Measurements from ENCODE around the gene LARGE1. TPM values are rescaled to one million over a fixed set of nuclear protein-coding genes. Genes with fewer than 3 reads are reported as not detected.

LARGE1 gene
- total and polyA plus RNA-seq, 2 experiments from 2014 or later, result 21.2 to 23.6 TPM

- Histone ChIP-seq H3K79me2 (no peaks in the 10 kb centered on the region), H3K4me1 (ENCODE audit: insufficient read depth) (peaks cover 22% of the 10 kb centered on the region), H3K36me3 (replicated peaks; ENCODE audit: insufficient read depth, low read depth) (no peaks in the 10 kb centered on the region), H4K20me1 (ENCODE audit: insufficient read depth, poor library complexity, severe bottlenecking) (no peaks in the 10 kb centered on the region), H3K27ac (peak overlapping the region; percentile 72), H3K4me3 (no peak overlapping the region), H3K9me2 (replicated peaks; ENCODE audit: insufficient read depth) (no peaks in the 10 kb centered on the region), H2AFZ (no peak overlapping the region), H3K27me3 (no peaks in the 10 kb centered on the region), H3K4me2 (no peak overlapping the region), H3K9me3 (ENCODE audit: low read depth) (no peaks in the 10 kb centered on the region)
- TF ChIP-seq EZH2 (IDR thresholded peaks at IDR 0.05; ENCODE audit: borderline replicate concordance) (no peak), EZH2phosphoT487 (IDR thresholded peaks at IDR 0.05; ENCODE audit: low read depth, severe bottlenecking, unreplicated experiment) (no peak), CTCF (IDR thresholded peaks at IDR 0.05; ENCODE audit: poor library complexity) (no peak)
- DNase-seq (ENCODE audit: low spot score), result peak; percentile 34
- WGBS (ENCODE audit: low lambda C conversion rate, missing lambda C conversion rate), result 87% methylated on average over 10 of the region's 10 CpGs
Observed at GRCh38 chr22:33337524-33337923, 582.8 kb downstream of the LARGE1 start.

- Histone ChIP-seq H3K27ac (peak overlapping the region; percentile 77), H3K27me3 (no peaks in the 10 kb centered on the region), H3K4me1 (ENCODE audit: insufficient read depth) (peaks cover 25% of the 10 kb centered on the region), H3K9me3 (ENCODE audit: low read depth) (no peaks in the 10 kb centered on the region), H4K20me1 (ENCODE audit: insufficient read depth, poor library complexity, severe bottlenecking) (no peaks in the 10 kb centered on the region), H2AFZ (no peak overlapping the region), H3K9me2 (replicated peaks; ENCODE audit: insufficient read depth) (no peaks in the 10 kb centered on the region), H3K4me2 (peak overlapping the region; percentile 5), H3K79me2 (no peaks in the 10 kb centered on the region), H3K4me3 (no peak overlapping the region), H3K36me3 (replicated peaks; ENCODE audit: insufficient read depth, low read depth) (no peaks in the 10 kb centered on the region)
- TF ChIP-seq EZH2 (IDR thresholded peaks at IDR 0.05; ENCODE audit: borderline replicate concordance) (no peak), EZH2phosphoT487 (IDR thresholded peaks at IDR 0.05; ENCODE audit: low read depth, severe bottlenecking, unreplicated experiment) (no peak), CTCF (IDR thresholded peaks at IDR 0.05; ENCODE audit: poor library complexity) (no peak)
- peak; percentile 71 for DNase-seq (ENCODE audit: low spot score)
- 69% methylated on average over 6 of the region's 6 CpGs for WGBS (ENCODE audit: low lambda C conversion rate, missing lambda C conversion rate)
Observed at GRCh38 chr22:33335611-33336279, 584.5 kb downstream of the LARGE1 start.

GRCh38 chr22:33332538-33332937, 587.7 kb downstream of the LARGE1 start:
- H3K9me2 ChIP-seq (replicated peaks; ENCODE audit: insufficient read depth), result no peaks in the 10 kb centered on the region
- no peak overlapping the region for H3K4me2 ChIP-seq
- H3K27me3 ChIP-seq, result no peaks in the 10 kb centered on the region
- no peak overlapping the region for H3K27ac ChIP-seq
- no peaks in the 10 kb centered on the region for H3K79me2 ChIP-seq
- 40% methylated on average over 1 of the region's 3 CpGs for WGBS (ENCODE audit: low lambda C conversion rate, missing lambda C conversion rate)
- no peak overlapping the region for H2AFZ ChIP-seq
- TF ChIP-seq CTCF (IDR thresholded peaks at IDR 0.05; ENCODE audit: poor library complexity), result no peak
- no peak for TF ChIP-seq EZH2phosphoT487 (IDR thresholded peaks at IDR 0.05; ENCODE audit: low read depth, severe bottlenecking, unreplicated experiment)
- no peak for TF ChIP-seq EZH2 (IDR thresholded peaks at IDR 0.05; ENCODE audit: borderline replicate concordance)
- H3K9me3 ChIP-seq (ENCODE audit: low read depth), result no peaks in the 10 kb centered on the region
- no peaks in the 10 kb centered on the region for H4K20me1 ChIP-seq (ENCODE audit: insufficient read depth, poor library complexity, severe bottlenecking)
- H3K4me1 ChIP-seq (ENCODE audit: insufficient read depth), result peaks cover 33% of the 10 kb centered on the region
- peak; percentile 47 for DNase-seq (ENCODE audit: low spot score)
- H3K4me3 ChIP-seq, result no peak overlapping the region
- H3K36me3 ChIP-seq (replicated peaks; ENCODE audit: insufficient read depth, low read depth), result no peaks in the 10 kb centered on the region

Data from hepatocyte (in vitro differentiated cells).